IPS DF 4.7 (cell line): Measurements from ENCODE around the gene FXYD6.

ENCODE experiments used
- DNase-seq: peaks from one replicate; pipeline ENCODE4 v3.0.0-alpha.2; 2013; ENCODE audit warnings: low spot score; ENCODE audit errors: extremely low read depth

Gene FXYD6

DNA sequence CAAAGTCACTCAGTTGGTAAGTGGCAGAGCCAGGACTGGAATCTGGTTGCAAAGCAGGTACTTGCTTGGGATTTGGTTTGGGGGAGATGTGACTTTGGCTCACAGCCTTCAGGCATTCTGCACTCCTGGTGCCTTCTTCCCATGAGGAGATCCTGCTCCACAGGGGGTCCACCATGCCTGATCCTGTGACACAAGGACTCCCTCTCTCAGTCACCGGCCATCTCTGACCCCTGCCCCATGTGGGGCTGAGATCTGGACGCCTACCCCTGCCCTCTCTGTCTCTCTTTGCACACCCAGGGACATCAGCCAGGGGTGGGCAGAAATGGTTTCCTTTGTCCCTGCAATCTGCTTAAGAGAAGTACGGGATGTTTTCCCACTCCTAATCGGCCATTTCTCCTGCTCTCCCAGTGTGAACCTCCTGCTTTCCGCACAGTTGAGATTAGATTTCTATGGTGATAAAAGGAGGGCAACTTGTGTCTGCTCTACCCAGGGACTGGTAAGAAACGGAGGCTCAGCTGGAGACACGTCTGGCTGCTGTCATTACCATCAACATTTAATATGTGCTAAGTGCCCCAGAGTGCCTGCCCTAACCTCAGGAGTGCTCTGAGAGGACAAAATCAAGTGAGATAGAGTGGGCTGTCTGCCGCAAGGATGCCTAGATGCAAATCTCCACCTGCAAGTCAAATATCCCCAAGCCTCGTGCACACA is 11.1 kb upstream of the FXYD6 start:
- DNase-seq = no peak

DNA sequence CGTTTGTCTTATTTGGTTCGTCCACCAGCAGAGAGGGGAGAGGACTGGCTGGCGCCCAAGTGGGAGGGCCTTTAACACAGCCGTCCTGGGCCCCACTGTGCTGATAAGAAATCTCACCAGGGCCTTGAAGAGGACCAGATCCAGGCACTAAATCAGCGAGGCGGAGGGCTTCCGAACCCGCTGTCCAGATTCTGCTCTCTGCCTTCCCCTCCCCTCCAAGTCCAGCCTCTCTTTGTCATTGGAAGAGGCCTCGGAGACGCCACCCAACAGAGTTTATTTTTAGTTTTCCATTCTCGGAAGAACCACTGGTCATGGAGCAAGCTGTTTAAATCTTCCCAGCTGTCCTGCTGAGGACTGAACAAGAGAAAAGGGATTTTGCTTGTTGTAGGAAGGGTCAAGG is 9.3 kb upstream of the FXYD6 start:
- no peak for DNase-seq

DNA sequence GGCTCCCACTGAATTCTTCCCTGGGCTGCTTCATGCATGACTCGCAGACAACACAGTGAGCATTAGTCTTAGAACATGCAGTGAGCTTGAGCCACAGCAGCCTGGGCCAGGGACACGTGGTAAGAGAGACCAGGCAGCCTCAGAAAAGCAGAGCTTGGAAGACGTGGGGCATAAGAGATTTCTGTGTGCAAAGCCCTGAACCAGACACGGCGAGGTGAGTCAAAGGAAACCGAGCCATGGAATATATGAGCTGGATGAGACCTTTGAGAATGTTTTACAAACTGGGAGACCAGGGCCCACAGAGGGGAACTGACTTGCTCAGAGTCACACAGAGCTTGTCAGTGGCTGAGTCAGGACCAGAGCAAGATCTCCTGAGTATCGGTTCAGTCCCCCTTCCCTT is 8.5 kb upstream of the FXYD6 start:
- no peak for DNase-seq

DNA sequence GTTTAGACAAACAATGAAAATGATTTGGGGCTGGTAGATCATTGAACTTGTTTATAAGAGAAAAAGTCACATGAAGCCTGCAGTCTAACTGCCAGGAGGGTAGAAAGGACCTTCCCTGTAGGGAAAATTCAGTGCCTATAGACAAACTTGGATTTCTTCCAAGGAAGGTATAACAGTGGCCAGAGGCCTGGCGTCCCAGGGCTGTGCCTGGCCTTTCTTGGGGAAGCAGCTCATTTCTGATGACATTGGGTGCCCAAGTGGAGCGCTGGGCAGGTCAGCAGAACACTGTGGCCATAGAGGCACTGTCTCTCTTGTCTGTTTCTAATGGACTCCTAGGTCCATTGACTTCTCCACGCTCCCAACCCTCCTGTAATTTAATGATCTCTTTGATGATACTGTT is 6.6 kb upstream of the FXYD6 start:
- no peak for DNase-seq

DNA sequence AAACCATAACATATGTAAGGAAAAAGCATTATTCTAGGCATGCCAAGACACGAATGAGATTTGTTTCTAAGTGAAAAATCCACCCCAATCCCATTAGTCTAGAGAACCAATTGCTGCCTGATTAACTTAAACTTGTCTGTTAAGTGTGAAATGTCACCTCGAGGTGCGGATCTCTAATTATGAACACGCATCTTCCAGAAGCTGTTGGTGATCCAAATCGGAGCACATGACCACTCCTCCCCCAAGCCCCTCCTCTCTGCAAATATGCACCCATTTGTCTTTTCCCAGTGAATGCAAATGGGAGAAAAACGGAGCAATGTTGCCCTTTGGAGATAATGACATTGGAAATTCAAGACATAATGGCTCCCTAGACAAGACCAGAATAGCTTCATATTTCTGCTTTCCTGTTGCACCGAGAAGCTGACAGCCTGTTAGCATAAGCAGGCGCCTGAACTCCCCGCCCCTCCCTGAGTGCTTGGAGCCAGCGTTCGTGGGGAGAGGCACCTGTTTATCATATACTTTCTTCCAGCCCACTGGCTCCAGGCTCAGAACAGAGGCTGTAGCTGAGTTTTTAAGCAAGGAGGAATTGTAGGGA is 6.0 kb upstream of the FXYD6 start:
- DNase-seq = no peak

DNA sequence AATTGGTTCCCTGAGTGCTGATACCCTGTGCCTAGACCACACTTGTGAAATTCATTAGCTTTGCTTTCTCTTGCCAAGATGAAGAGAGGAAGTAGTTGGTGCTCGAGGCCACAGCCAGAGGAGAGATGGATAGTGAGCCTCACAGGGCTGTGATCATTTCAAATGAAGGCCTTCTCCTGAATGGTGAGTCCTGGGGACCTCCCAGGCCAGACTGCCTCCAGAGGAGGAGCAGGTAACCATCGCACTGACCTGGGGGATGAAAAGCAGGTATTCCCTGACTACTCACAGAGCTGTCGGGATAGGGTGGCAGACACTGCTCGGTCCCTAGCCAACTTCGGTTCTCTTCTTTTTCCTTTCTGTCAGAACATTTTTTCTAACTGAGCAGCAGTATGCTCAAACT is 4.8 kb upstream of the FXYD6 start:
- no peak for DNase-seq

DNA sequence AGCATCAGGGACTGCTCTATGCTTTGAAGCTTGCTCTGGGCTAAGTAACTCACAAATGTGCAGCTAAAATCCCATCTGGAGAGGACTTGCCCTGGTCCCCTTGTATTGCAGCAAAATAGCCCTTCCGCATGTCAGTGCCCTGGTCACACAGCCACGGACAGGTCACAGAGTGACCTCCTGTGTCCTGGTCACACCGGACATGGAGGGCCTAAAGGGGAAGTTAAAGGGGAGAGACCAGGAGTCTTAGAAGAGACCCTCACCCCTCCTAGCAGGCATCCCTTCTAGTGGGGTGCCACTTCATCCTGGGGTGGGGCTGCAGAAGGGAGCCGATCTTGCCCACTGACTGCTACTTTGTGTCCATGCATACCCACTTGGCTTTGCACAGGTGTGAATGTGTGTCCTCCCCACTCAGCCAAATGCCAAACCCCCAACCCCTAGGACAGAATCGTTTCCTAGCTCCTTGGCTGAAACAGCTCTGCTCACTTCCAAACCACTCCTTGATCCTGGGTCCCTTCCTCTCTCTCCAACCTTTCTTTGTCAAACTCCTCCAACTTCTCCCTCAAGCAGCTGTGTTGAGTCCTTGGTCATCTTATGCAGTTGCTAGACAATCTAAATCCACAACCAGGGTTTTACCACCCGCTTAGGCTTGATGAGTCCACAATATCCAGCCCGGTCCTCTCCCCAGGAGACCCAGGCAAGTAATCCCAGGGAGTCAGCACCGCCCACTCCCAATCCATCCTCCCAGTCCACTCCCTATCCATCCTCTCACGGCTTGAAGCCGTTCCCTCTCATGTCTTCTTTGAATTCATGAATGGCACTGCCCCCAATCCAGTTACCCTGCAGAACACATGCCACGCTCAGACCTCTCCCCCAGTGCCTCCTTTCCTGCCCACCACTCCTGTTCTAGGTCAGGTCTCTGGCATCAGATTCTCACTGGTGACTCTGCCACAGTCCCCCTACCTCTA is 3.3 kb upstream of the FXYD6 start:
- DNase-seq = no peak

DNA sequence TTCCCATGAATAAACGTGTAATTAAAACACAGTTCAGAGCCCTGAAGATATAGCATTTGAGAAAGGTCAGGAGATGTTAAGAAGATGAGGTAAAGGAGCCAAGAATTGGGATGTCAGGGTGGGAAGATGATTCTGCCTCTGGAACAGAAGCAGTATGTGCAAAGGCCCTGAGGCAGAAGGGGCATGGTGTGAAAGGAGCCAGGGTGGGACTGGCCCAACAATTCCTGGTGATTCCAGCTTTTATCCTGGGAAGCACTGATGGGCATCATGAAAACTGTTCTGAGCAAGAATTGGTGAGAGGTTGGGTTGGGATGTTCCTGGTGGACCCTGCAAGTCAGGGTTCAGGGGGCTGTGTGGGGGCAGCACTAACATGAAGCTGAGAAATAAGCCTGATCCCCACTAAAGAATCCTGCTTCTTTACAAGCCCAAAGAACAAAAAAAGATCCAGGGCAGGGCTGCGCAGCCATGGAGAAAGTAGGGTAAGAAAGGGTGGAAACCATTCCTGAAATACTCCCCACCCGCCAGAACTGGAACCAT is 2.5 kb upstream of the FXYD6 start:
- DNase-seq = no peak

DNA sequence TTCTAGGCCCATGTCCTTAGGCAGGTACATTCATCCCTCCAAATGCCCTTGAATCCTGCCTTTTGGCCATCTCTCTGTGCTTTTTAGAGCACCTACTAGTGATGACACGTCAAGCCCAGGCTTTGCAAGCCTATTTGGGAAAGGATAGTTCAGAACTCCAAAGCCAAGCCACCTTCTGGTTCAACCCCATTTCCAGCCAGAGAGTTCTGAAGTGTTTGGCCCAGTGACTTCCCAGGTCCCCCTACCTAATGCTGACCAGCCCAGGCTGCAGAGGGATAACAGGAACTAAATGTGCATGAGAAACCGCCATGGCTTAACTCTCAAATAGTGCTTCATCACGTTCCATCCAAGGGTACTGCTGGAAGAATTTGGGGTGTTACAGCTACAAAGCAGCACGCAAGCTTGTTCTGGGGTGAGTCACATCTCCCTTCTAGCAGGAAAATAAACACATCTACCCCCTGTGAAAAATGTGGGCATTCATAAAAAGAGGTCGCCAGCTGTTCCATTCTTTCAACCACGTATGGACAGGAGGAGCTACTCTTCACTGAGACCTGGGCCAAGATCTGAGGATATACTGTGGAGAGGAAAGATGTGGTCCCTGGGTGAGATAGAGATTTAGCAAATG is 2.0 kb upstream of the FXYD6 start:
- DNase-seq = no peak

DNA sequence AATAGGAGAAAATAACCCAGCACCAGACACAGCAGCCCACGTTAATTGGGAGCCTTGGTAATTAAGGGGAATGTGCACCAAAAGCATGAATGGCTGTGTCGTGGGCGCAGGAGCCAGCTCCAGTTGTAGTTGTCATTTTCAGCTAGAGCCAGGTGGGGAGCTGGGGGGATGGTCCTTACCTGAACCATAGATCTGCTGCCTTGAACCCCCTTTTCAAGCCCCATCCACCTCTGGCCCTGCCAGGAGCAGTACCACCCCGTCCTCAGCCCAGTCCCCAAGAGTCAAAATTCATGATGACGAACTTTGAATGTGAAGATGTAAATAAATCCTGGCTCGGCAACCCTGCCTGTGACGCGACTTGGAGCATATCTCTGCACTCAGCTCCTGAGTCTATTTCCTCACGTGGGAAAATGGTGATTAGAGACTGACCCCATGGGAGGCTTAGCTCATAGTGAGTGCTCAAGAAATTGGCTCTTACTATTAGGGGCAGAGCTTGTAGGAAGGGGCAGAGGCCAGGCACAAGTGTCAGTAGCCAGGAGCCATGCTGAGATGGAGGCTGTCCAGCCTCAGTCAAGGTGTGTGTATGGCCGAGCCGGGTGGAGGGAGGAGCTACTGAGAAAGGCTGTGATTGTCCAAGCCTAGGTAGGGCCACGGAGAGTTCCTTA is 794 bp upstream of the FXYD6 start:
- no peak for DNase-seq

DNA sequence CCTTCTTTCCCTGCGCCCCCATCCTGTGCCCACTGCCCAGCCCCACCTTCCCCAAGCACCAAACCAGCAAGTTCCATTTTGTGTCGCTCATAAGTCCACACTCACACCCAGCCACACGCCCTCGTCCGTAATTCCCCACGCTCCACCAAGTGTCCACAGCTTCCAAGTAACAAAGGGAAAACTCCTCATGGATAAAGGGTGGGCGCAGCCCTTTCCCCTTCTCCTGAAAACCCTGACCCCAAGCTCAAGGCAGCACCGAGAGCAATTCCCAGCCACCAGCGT is 458 bp downstream of the FXYD6 start:
- no peak for DNase-seq

DNA sequence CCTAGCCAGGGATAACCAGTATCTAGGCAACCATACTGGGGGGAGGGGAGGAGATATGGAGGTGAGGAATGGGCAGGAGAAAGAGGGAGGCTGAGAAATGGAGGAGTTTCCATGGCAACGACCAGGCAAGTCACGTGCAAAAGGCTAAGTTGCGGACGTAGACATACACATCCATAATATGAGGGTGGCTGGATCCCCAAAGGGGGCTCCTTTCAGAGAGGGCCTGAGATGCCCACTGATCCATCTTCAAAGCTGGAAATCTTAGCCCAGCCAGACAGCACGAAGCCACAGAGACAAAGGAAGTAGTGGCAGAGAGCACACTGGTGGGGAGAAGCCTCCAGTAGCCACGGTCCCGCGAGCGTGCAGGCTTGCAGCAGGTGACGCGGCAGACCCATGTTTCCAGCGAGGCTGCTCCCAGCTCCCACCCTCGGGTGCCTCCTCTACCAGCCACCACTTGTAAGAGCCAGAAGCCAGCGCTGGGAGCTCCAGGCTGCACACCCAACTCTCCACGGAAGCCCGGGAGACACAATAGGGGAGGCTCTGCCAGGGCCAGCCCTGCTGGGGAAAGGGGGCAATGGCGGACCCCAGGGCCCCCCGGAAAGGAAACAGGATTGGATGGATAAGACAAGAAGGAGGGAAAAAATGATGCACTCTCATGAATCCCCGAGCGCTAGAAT is 938 bp downstream of the FXYD6 start:
- no peak for DNase-seq

DNA sequence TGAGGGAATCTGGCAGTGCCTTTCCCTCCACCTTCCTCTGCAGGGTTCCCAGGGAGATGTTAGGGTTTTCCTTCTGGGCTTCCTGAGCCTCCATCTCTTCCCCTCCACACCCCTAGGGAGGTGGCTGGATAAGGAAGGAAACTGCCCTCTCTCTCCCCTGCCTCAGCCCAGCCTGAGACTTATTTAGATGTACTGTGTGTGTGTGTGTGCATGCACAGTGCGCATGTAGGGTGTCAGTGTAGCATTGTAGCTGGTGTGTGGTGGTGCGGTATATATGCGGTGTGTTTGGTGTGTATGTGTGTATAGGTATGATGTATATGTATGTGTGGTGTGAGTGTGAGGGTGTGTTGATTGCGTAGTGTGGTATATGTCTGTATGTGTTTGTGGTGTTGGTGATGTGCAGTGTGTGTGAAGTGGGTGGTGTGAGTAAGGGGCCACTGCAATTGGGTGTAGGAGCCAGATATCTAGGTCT is 1.5 kb downstream of the FXYD6 start:
- DNase-seq = no peak

DNA sequence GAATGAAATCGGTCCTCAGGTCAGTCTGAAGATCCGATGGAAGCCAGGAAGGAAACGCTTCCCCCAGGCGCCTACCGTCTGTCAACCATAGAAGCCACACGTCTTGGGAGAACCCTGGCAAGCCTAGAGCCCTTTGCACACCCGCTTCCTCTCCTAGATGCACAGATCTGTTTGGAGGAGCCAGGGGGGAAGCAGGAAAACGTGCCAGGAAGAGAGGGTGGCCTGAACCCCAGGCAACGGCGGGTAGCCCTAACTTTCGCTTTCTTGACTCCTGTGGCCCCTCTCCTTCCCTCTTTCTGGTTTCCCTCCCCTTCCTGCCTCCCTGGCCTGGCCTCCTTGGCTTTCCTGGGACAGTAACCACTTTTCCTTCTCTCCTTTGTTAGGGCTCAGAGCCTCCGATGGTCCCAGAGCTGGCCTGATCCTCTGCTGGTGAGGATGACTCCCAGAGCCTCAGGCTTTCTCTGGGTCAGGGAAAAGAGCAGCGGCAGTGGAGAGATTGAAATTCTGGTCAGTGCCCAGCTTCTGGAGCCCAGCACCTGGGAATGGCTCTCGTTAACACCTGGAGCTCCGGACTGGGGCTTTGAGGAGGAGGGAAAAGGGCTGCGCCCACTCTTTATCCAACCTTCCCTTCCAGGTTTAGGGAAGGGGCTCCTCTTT is 2.1 kb downstream of the FXYD6 start:
- DNase-seq = no peak

DNA sequence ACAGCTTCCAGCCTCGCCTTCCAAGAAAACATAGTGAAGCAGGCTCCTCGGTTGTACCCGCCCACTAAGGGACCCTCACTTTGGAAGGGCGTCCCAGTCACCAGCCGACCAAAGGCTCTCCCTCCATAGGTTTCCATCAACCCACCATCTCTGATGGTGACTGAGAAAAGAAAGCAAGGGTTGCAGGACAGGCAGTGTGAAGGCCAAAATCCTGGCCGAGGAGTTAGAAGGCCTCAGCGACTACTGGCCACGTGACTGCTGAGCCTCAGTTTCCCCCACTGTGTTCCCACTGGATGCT is 2.7 kb downstream of the FXYD6 start:
- DNase-seq = no peak

DNA sequence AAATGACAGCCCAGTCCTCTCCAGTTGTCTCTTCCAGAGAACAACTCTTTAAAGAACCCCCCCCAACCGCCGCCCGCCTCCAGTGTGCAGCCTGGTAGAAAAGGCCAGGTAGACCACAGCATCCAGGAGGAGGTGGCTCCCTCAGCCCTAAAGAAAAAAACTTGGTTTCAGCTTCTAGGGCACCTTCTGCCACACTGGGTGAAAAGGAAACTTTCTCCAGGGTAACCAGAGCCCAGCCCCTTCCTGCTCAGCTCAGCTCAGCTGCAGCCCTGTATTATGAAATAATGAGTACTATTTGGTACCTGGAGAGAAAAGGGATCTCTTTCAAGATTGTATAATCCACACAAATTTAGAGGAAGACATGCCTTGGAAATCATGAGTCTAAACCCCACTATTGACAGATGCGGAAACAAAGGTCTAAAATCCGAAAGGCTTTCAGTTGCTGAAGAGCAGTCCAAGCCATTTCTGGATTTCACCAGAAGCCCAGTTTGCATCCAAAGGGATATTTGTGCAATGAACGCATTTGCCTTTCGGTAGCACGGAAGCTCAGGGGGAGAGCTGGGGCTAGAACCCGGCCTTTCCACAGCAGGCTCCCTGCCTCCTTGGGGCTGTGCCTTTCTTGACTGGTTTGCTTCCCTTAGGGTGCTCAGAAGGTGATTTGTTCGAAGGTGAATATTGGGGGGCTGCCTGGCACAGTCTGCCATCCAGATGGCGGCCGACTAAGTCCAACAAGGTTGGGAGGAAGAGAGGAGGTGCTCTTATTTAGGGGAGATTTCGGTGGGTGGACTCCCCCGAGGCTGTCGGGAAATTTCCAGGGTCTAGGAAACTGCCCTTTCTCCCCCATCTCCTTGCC is 3.3 kb downstream of the FXYD6 start:
- no peak for DNase-seq

DNA sequence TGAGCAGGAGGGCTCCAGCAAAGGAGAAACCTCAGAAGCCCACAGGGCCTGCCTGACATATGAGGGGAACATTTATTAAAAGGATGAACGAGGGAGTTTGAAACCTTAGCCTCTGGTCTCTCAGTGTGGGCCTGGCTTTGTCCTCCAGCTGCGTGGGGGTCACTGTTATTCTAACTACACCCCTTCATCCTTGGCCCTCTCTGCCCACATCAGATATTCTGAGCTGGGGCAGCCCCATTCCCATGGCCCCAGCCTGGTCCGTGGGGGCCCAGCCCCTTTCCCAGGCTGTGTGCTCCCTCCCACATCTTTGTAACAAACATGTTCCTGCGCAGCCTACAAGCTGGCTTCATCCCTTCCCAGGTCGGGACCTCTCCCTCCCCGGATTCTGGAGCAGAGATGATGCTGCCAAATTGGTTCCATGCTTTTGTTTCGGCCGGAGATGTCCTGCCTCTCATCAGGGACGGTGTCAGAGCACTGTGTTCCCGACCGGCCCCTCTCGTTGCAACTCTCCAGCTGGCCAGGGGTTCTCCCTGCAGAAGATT is 4.0 kb downstream of the FXYD6 start:
- no peak for DNase-seq

DNA sequence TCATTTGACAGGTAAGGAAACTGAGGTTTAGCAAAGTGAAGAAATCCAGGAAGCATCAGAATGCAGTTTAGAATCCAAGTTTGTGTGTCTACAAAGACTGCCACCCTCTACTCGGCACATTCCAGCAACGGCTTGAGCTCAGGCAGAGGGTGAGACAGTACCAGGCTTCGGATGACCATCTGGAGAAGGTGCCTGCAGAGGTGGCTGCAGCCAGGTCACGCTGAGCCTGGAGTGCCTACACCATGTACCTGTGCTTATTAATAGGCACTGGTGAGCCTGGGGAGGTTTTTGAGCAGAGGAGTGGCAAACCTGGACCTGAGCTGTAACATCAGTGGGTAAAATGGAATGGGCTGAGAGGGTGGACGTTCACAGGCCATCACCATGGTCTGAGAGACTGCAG is 4.7 kb downstream of the FXYD6 start:
- DNase-seq = no peak

DNA sequence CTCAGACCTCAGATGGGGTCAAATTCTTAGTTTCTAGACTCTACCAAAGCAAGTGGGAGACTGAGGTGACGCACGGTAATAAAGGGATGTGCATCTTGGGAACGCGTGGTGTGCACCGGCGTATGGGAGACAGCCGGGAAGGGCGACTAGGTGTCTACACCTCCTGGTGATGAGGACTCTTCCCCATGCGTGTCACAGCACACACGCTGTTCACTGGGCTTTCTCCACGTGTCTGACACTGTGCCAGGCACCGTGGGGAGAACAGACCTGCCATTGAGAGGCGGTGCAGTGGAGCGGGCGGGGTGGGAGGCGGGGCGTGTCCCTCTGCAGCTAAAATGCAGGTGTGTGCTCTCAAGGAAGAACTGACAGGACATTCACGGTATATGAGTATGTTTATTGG is 5.3 kb downstream of the FXYD6 start:
- DNase-seq = no peak
